Raji (cell line): ENCODE data around the gene SHC4.

Experiments
- POLR2A ChIP-seq: IDR thresholded peaks from 2 replicates; pipeline ENCODE4 v1.6.1; 2011; ENCODE audit warnings: low read depth, low read length, control low read depth; ENCODE audit not compliant: insufficient read depth

The SHC4 gene

DNA sequence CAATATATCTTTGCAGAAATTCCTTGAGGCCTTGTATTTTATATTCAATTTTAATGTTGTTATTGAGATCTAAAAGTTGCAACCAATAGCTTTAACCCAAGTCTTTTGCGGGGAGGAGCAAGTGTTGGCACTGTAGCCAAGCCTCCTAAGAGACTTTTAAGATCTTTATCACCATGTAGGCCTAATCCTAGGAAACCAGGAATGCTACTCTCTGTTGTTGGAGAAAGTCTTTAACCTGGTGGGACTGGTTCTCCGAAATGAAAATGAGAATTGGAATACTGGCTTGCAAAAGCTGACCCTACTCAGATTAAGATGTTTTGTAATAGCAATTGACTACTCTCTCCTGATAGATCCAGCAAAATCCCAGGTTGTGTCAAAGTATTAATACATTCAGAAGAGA lies 25.8 kb downstream of the SHC4 start:
- no peak for TF ChIP-seq POLR2A

DNA sequence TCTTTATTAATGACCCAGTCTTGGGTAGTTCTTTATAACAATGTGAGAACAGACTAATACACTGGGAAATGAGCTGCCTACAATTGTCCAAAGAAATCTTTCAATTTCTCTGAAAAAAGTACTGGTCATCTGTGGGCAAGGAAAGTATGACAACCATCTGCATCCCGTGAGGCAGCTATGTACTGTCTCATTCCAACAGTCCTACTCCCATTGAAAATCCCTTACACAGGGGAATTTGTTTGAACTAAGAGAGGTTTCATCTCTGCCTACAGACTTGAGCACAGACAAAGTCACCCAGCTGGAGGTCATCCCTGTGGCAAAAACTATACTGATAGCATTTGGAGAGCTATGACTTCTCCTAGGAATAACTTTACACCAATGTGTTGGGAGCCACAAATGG lies 27.1 kb downstream of the SHC4 start:
- TF ChIP-seq POLR2A: no peak

DNA sequence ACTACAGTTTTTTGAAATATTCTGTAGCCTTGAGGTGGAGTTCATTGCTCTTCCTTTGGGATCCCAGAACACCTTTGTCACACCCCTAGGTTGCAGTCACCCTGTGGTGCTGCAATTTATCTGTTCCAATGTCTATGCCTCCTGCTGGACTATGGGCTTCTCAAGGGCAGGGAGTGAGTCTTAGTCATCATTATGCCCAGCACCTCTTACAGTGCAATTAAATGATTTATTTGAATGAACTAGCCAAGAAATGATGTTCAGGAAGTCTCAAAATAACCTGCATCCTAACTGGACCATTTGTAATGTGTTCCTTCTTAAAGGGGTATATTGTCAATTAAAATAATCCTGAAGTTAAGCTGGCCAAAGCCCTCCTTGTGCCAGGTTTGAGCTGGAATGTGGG lies 28.5 kb downstream of the SHC4 start:
- TF ChIP-seq POLR2A: no peak

DNA sequence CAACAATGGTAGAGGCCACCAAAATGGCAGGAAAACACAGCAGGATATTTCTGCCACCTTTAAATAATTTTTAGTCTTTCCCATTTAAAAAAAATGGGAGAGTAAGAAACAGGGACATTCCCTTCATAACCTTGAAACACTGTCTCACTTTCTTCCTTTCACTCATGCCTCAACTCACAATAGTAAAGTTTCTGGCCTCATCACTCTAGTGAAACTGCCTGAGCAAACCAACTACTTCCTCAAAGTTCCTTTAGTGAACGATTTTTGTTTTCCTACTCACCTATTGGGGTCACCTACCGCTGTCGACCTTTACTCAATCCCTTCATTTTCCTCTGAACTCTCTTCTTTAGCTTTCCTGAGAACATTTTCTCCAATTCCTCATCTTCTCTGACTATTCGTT lies 33.0 kb downstream of the SHC4 start:
- TF ChIP-seq POLR2A: no peak

DNA sequence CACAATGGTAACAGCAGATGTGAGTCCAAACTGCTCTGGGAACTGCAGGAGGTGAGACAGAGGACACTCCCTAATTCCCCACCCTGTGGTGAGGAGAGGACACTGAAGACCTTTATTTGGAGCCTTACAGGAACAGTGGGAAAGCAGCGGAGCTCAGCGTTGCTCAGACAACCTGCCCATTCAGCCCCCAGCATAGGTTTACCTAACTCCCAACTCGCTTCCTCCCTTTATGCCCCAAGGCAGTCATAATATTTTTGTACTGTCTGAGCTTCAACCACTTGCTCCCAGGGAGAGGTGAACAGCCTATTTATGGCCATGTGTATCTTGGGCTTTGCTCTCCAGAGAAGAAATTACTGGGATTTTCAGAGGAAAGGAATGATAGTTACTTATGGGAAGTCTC lies 34.1 kb downstream of the SHC4 start:
- TF ChIP-seq POLR2A: no peak

DNA sequence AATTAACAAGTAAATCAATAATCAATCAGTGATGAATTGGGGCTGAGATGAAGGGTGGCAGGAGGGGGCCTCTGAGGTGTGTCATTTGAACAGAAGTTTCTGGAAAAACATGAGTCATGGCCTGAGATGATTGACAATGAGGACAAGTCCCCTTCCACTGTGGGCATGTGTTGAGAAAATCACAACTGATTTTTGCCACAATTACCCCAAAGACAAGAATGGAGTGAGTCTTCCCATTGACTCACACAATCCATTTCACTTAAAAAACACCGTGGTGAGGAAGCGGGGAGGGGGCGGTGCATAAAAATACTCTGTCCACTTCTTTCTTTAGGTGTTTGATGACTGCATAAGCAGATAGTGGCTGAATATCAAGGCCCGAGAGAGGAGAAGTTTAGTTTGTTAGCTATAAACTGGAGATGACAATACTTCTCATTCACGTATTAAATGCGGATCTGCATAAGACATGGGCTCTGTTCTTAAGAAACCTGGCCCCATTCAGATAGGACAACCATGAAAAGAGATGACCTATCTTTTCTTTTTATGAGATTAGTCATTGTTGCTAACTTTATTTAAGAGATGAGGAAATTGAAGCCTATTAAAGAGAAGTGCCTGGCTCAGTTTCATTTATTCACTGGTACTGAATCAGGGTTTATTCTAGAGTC lies 34.7 kb downstream of the SHC4 start:
- no peak for TF ChIP-seq POLR2A

DNA sequence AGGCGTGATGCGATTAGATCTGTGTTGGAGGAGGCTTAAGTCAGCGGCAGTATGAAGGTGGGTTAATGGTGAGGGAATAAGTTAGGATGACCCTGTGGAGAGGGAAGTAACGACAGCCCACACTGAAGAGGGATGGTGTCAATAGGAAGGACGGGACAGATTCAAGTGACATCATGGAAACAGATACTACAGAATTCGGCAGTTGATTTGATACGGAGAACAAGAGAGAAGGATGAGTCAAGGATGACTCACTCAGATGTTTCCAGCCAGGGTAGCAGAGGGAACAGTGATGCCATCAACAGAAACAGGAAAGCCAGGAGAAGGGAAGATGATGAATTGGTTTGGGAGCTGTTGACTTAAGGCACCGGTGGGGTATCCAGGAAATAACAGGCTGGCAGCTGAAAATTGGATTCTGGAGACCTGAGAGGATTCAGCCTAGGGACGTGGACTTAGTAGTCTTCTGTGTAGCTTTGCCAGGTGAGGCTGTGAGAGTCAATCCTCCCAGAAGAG lies 38.0 kb downstream of the SHC4 start:
- TF ChIP-seq POLR2A: no peak

DNA sequence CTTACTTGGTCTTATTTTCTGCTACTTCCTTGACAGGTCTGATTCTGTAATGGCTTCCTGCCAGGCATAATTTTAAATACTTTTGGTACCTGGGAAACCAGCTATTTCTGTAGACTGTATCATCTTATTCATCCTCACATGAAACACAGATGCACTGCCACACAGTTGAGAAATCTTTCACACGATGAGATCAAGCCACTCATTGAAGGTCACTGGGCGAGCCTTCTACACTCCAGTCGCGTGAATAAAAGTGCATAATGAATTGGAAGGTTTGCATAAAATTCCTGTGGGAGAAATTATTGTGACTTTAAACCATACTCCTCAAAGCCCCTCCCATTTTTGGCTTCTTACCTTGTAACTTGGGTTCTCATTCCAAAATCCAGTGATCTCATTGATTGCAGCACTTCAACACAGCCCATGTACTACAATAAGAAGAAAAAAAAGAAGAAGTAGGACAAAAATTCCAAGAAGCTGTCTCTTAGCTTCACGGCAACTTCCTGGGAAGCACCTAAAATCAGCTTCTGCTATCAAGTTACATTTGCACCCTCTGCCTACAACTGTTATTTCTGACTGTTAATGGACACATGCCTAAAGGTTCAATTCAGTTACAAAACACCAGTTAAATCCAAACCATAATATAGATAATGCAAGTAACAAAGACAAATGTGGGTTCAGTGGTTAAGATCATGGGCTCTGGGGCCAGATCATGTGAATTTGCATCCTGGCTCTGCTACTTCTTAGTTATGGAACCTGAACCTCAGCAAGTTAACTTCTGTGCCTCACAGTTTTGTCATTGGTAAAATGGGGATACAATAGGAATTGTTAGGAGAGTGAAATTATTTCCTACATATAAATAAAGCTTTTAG lies 39.0 kb downstream of the SHC4 start:
- TF ChIP-seq POLR2A: no peak

DNA sequence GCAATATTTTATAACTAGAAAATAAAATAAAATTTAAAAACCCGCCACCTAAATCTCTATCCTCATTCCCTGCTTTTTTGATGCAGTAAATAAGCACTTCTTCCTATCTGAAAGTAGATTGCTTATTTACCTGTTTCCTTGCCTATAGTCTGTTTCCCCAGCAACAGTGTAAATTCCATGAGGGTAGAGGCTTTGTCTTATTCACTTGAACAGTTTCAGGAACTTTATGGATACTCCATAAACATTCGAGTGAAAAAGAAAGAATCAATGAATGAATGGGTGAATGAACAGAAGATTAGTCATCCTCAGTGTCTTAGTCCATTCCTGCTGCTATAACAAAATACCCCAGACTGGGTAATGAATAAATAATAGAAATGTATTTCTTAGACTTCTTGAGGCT lies 41.7 kb downstream of the SHC4 start:
- no peak for TF ChIP-seq POLR2A

DNA sequence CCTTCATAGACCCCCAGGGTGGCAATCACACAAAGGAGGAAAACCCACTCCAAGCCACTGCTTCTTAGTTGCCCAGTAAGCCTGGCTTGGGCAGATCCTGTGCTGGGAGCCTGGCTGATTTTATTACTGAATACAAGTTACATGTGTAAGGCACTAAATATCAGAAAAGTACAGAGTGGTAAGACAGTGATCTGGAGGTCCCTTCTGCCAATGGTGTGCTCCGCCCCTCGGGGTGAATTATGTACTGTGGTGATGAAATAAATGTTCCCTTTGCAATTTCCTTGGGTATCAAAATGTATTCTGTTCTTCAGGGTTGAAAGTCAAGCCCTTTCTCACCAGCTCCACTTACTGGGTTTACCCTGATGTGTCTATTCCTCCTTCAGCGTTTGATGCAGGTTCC lies 47.0 kb downstream of the SHC4 start:
- TF ChIP-seq POLR2A: no peak

DNA sequence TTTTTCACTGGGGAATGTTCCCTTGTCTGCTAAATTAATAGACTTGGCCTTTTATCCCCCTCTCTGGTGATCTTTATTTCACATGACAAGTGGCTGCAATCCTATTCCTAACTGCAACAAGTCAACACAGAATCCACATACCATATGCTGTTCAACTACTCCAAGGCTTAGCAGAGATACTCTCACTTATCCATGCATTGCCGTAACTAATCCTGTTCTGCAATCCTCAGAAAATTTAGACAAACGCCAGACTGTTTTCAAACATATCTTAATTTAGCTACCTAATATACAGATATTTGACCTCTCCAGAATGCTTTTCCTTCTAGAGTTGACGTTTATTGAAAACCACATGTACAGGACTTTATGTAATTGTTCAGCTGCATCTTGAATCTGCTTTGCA lies 47.9 kb downstream of the SHC4 start:
- TF ChIP-seq POLR2A: no peak

DNA sequence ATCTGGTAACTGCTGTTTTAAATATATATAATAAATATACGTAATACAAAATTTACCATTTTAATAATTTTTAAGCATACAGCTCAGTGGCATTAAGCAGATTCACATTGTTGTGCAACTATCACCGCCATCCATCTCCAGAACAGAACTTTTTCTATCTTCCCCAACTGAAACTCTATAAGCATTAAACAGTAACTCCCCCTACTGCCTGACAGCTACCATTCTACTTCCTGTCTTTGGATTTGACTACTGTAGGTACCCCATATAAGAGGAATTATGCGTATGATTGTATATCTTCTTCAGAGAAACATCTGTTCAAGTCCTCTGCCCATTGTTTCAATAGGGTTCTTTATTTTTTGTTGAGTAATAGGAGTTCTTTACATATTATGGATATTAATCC lies 49.0 kb downstream of the SHC4 start:
- no peak for TF ChIP-seq POLR2A

DNA sequence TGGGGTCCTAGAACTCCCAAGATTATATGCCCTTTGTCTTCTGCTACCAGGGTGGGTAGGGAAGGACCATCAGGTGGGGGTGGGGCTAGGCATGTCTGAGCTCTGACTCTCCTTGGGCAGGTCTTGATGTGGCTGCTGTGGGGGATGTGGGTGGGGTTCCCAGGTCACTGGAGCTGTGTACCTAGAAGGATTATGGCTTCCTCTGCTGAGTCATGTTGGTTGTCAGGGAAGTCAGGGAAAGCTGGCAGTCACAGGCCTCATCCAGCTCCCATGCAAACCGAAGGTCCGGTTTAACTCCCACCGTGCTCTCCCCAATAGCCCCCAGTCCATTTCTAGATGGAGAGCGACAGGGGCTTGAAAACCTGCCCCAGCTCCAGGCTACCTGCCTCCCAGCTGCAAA lies 50.6 kb downstream of the SHC4 start:
- no peak for TF ChIP-seq POLR2A

DNA sequence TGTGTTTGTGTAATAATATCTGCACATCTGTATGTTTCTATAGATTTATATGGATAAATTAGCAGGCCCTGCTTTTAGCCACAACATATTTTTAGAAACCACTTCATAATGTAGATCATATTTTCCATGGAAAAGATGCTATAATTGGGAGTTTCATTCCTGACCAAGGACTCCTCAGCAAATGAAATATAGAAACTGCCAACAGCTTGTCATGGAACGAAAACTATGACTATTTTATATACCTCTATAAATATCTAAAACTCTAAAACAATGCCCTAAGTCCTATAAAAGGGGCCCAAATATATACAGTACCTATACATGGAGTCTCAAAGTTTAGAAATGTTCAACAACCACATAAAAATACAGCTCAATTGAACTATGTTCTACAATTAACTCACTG lies 57.9 kb downstream of the SHC4 start:
- no peak for TF ChIP-seq POLR2A

DNA sequence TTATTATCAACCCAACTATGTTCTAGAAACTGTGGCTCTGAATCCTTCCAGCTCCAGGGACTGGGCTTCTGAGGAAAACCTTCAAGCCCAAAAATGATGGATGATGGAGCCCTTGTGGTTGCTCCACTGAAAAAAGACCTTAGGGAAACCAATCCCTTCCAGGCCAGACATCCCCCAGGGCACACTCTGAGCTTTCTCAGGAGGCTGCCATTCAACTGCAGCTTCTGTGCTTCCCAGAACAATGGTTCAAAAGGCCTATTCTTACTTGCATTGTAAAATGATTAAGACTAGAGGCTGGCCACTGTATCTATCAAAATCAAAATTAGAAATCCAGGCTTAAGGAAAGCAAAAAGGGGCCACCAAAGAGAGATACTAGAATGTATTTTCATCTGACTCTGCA lies 58.5 kb downstream of the SHC4 start:
- no peak for TF ChIP-seq POLR2A

DNA sequence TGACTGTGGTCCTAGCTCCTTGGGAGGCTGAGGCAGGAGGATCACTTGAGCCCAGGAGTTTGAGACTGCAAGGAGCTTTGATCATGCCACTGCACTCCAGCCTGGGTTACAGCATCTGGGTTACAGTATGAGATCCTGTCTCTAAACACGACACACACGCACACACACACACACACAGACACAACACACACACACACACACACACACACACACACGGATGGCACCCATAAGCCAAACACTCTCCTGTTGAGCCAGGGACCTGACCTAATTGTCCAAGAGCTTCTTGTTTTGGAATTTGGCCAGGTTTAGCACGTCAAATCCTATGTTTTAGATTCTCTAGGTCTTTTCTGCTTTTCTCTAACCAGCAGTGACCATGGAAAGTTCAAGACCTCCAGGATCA lies 59.0 kb downstream of the SHC4 start:
- TF ChIP-seq POLR2A: no peak
